ENCODE measurements around the gene DIAPH3.

DNA sequence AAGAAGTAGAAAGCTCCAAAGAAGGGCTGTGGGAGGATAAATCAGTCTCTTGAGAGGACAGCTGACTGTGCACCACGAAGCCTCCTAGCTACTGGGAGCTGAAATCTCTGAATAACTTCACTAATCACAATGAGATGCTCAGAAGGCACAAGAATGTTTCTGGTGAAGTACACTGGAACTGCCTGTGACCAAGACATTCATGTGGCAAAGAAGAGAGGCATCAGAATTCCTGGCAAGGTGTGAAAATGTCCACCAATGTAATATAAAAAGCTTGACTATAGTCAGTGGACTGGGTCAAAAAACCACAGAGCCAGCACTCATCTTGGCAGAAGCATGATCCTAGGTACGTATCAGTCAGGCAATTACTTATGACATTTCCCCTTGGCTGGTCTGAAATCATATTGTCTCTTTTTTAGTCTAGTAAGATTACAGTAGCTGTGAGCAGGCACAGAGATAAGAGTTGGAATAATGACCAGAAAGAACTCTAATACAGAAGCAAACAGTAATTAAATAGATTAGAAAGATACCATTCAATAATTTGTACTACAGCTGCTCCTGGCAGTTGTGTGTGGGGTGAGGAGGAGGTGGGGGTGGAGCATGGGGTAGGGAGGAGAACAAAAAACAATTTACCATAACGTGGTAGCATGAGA is 434.7 kb downstream of the DIAPH3 start:
- no peak for TF ChIP-seq POLR2A (IDR thresholded peaks at IDR 0.05; ENCODE audit: low read depth, low read length)
- TF ChIP-seq POLR2AphosphoS5 (IDR thresholded peaks at IDR 0.05; ENCODE audit: low read depth, low read length), result no peak

Data from GM12892 (cell line).